GM19328 (cell line): ENCODE measurements around the gene CXCR5.
A peak's percentile ranks its signal among the peaks of the same experiment; 100 is the strongest.
"Not testable (repeated sequence)": the region's sequence is repeated elsewhere in the genome, so short reads cannot be mapped to it uniquely, and the experiment has no call there.

ENCODE experiments used
- ATAC-seq: cut with Tn5 transposase; IDR thresholded peaks from one replicate; pipeline ENCODE4 v1.9.1; 2021; ENCODE audit warnings: mild to moderate bottlenecking, moderate library complexity; ENCODE audit not compliant: unreplicated experiment

The CXCR5 gene, protein sequence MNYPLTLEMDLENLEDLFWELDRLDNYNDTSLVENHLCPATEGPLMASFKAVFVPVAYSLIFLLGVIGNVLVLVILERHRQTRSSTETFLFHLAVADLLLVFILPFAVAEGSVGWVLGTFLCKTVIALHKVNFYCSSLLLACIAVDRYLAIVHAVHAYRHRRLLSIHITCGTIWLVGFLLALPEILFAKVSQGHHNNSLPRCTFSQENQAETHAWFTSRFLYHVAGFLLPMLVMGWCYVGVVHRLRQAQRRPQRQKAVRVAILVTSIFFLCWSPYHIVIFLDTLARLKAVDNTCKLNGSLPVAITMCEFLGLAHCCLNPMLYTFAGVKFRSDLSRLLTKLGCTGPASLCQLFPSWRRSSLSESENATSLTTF

DNA sequence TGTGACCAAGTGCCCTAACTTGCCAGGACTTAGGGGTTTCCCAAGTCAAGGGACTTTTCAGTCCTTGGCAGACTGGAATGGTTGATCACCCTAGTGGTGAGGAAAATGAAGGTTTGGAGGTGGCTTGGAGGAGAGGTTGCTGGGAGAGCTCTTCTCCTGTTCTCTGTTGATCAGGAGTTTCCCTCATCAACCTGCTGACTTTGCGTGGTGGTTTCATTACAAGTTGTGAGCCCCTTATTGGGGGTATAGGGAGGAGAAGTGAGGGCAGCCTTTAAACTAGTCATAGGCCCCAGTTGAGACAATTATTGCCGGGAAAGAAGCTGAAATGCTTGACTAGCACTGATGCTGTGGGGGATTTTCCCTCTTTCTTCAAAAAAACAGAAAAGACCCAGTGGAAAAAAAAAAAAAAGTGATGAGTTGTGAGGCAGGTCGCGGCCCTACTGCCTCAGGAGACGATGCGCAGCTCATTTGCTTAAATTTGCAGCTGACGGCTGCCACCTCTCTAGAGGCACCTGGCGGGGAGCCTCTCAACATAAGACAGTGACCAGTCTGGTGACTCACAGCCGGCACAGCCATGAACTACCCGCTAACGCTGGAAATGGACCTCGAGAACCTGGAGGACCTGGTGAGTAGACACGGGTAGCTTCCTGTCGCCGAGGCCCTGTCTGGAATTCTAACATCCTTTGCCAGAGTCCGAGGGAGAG is at the start of gene CXCR5:
Gene CXCR5 (plus strand): TSS at position 525 of the 704 bp plus-strand sequence. CDS start 50 bp downstream, at position 575.
- ATAC-seq = no peak

DNA sequence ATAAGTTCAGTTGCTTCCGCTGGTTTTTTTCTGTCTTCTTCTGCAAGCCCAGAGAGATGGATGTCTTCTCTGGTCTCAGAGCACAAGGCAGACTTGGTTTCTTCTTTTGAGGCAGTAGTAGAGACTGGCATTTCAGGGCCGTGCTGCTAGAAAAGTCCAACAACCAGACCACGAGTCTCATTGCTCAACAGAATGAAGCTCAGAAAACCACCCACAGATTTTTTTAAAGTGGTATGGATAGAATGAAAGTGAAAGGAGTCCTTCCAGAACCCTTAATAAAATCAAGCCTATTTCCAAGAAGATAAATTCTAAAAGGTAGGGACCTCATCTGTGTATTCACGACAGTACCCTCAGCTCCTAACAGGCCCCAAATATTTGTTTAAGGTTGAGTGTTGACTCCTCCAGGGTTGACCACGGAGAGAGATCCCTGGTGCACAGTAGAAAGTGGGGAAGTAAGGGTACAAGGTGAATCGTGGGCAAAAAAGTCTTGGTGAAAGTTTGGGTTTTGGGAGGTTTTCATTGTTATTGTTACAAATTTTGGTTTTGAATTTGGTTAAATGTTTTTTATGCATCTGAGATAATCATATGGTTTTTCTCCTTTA is 49.2 kb upstream of the CXCR5 start:
- no peak for ATAC-seq

DNA sequence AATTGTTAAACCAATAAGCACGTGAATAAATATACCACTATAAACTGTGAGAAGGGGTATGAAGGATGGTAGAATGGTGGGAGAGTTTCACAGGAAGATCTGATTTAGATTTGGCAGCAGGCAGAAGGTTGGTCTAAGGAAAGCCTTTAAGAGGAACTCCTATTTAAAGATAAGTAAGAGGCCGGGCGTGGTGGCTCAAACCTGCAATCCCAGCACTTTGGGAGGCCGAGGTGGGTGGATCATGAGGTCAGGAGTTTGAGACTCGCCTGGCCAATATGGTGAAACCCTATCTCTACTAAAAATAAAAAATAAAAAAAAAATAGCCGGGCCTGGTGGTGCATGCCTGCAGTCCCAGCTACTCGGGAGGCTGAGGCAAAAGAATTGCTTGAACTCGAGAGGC is 45.8 kb upstream of the CXCR5 start:
- no peak for ATAC-seq

DNA sequence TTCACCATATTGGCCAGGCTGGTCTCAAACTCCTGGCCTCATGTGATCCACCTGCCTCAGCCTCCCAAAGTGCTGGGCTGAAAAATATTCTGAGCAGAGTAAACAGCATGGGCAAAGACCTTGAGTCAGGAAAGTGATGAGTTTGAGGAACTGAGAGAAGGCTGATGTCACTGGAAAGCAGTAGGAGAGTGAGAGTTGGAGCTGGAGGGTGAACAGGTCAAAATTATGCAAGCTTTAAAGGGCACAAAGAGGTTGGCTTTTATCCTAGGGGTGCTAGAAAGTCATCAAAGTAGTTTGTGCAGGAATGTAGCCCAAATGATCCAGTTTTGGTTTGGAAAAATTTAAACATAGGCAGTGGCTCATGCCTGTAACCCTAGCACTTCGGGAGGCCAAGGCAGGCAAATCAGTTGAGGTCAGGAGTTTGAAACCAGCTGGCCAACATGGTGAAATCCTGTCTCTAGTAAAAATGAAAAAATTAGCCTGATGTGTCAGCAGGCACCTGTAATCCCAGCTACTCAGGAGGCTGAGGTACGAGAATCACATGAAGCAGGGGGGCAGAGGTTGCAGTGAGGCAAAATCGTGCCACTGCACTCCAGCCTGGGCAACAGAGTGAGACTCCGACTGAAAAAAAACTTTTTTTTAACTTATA is 44.7 kb upstream of the CXCR5 start:
- peak; percentile 63 for ATAC-seq

DNA sequence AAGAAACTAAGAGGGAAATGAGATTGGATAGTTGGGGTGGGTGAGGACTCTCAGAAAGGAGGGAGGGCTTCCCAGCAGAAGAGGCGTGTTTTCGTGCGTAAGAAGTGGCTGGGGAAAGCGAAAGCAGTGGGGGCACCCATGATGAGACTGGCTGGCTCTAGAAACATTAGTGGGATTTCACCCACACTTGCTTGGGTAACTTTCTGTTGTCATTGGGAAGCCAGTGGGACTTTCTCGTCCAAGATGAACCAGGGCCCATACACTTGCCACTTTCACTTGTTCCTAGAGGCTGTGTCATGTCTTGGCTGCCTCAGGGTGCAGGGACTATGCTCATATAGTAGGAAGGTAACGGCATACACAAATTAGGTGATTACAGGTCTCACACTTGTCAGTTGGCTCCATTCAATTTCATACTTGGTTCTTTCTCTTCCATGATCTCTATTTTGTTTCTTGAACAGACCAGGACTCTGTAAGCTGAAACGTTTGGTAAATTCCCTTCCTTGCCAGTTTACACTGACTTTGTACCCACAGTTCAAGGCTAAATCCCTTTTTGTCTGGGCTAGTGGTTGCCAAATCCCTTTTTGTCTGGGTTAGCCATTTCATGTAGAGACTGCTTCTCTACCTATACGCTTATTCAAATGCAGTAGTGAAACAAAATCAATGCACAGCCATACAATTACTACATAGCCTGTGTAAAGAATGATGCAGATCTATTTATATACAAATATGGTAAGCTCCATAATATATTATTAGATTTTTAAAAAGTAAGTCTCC is 42.0 kb upstream of the CXCR5 start:
- no peak for ATAC-seq

DNA sequence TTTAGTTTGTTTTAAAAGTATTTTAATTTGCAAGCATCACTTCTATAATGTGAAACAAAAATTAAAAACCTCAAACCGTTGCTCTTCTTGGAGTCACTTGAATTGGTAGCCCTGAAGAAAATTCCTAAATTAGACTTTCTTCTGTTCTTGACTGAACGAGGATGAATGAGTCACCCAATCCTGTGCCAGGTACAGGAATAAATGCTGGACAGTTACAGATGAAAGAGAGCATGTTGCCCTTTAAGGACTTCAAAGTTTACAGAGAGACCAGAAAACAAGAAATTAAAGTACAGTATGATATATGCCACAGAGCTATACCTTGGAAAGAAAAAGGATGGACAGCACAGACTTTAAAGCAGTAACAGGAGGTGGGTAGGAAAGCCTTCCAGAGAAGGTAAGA is 41.3 kb upstream of the CXCR5 start:
- no peak for ATAC-seq

DNA sequence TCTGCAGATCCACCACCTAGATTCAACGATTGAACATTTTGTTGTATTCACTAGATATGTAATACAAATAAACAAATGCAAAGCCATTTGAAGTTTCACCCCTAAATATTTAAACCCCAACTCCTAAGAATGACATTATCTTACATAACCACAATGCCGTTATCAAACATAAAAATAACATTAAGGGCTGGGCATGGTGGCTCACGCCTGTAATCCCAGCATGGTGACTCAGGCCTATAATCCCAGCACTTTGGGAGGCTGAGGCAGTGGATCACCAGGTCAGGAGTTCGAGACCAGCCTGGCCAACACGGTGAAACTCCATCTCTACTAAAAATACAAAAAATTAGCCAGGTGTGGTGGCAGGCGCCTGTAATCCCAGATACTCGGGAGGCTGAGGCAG is 40.8 kb upstream of the CXCR5 start:
- ATAC-seq = not testable (repeated sequence)

DNA sequence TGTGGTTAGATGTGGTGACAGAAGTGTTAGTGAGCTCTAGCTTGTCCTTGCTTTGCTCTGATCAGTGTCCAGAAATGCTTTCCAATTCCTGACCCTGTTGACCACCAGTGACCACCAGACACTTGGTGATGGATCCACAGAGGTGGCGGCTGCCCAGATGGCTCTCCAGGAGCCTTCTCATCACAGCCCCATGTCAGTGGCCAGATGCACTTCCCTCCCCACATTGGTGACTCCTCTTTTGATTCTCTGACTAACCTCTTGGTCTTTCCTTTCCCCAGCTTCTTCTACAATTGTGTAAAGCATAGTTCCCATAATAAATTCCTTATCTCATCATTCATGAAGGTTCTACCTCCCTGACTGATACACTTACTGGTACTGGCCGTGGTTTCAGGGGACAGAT is 40.1 kb upstream of the CXCR5 start:
- no peak for ATAC-seq

DNA sequence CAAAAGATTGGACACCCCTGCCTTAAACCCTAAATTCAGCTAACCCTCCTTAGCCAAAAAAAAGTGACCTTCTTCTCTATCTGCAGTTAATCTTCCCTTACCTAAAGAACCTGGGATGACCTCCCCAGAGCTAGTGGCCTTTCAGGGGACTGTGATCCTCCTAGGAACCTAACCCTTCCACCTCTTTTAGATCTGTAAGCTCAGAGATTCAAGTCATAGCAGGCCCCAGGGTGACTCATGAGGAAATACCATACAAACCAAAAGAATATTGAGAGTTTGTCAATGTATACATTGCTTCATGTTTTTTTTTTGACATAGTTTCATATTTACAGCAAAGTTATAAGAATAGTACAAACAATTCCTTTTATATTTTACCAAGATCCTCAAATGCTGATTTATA is 38.3 kb upstream of the CXCR5 start:
- ATAC-seq = no peak

DNA sequence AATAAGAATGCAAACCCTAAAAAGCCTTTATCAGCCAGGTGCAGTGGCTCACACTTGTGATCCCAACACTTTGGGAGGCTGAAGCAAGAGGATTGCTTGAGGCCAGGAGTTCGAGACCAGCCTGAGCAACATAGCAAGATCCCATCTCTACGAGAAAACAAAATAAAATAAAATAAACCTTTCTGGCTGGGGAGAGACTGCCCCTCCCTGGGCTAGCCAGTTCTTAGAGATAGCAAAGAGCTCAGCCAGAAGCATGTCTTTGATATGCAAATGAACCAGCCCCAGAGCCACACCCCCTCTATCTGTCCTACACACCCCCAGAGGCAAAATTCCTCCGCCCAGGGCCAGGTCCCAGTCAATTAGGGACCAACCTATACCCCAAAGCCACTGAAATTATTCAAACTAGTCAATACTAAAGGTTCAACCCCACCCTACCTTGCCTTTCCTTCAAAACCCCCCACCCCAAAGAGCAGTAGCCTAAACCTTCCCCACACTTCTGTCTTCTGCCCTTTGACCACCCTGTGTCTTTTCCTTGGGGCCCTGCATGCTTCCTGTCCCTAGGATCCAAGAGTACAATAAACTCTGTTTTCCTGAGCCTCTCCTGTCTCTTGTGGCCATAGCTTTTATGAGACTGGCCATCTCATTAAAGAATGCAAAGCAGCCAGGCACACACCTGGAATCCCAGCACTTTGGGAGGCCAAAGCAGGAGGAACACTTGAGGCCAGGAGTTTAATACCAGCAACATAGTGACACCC is 37.3 kb upstream of the CXCR5 start:
- no peak for ATAC-seq

DNA sequence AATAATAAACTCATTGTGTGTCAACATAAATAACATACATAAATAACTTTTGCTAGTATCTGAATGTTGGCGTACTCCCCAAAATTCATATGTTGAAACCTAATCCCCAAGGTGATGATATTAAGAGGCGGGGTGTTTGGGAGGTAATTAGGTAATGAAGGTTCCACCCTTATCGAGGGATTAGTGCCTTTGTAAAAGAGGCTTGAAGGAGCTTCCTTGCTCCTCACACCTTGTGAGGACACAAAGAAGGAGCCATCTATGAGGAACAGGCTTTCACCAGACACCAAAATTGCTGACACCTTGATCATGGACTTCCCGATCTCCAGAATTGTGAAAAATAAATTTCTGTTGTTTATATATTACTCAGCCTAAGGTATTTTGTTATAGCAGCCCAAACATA is 33.9 kb upstream of the CXCR5 start:
- ATAC-seq = no peak

DNA sequence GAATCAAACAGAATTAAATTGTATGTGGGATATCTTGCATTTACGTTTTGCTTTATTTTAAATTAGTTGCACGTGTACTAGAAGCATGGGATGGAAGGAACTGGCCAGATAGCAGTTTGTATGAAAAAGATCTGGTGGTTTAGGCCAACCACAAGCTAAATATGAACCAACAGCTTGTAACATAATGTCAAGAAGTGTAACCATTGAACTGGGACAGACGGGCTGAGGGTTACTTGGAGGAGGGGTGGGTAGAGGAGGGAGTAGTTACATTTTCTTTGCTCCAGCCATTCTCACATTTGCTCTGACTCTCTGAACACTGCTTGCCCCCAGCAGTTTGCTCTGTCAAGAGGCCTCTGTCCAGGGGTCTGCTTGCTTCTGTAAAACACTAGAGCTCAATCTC is 31.7 kb upstream of the CXCR5 start:
- no peak for ATAC-seq

DNA sequence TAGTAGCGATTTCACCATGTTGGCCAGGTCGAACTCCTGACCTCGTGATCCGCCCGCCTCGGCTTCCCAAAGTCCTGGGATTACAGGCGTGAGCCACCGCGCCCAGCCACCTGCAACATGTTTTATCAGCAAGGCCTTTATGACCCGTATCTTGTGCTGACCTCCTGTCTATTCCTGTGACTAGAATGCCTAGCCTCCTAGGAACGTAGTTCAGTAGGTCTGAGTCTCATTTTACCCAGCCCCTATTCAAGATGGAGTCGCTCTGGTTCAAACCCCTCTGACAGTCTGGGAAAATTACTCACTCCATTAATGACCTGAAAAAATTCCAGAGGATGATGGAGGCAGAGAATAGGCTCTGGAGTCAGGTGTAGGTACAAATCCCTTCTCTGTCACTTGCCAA is 30.0 kb upstream of the CXCR5 start:
- no peak for ATAC-seq

DNA sequence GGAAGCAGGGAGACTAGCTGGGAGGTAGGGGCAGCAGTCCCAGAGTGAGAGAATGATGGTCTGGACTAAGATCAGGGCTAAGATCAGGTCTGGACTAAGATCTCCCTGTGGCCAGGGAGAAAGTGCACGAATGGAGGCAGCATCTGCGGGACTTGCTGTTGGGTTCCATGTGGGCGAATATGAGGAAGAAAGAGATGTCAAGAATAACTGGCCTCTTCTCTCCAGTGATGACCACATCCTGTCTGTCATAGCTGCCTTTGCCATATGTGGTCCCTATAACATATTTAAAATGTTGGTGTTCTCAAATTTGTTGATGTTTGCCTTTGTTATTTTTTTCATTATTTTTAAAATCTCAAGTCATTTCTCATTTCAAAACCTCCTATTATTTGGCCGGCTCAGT is 27.4 kb upstream of the CXCR5 start:
- ATAC-seq = no peak

DNA sequence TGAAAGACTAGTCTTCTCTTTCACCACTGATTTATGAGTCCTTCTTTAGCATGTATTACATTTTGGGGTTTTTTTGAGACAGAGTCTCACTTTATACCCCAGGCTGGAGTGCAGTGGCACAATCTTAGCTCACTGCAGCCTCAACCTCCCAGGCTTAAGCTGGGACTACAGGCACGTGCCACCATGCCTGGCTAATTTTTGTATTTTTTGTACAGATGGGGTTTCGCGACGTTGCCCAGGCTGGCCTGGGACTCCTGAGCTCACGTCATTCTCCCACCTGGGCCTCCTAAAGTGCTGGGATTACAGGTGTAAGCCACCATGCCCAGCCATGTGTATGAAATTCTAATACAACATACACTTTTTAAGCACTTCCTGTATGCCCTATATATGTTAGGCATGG is 26.3 kb upstream of the CXCR5 start:
- ATAC-seq = no peak

DNA sequence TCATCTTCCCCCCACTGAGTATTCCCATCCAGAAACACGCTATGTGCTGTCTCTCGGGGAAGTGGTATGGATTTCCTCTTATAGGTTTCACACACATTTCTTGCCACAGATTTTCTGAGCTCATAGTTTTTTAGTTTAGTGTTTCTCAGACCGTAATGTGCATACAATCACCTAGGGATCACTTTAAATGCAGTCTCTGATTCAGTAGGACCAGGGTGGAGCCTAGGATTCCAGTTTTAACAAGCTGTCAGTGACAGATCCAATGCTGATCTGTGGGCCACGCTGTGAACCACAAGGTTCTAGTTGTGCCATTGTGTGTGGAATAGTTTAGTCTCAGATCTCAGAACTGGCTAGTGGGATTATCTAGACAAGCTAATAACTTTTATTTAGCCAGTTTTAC is 23.7 kb upstream of the CXCR5 start:
- no peak for ATAC-seq

DNA sequence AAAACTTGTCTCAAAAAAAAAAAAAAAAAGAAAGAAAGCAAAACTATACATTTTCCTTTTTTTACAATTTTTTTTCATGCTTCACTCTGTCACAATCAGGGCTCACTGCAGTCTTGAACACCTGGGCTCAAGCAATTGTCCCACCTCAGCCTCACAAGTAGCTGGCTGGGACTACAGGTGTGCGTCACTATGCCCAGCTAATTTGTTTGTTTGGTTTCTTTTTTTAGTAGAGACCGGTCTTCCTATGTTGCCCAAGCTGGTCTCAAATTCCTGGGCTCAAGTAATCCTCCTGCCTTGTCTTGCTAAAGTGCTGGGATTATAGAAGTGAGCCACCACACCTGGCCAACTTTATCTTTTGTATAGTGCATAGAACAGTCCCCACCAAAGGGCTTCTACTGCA is 15.0 kb upstream of the CXCR5 start:
- ATAC-seq = no peak

DNA sequence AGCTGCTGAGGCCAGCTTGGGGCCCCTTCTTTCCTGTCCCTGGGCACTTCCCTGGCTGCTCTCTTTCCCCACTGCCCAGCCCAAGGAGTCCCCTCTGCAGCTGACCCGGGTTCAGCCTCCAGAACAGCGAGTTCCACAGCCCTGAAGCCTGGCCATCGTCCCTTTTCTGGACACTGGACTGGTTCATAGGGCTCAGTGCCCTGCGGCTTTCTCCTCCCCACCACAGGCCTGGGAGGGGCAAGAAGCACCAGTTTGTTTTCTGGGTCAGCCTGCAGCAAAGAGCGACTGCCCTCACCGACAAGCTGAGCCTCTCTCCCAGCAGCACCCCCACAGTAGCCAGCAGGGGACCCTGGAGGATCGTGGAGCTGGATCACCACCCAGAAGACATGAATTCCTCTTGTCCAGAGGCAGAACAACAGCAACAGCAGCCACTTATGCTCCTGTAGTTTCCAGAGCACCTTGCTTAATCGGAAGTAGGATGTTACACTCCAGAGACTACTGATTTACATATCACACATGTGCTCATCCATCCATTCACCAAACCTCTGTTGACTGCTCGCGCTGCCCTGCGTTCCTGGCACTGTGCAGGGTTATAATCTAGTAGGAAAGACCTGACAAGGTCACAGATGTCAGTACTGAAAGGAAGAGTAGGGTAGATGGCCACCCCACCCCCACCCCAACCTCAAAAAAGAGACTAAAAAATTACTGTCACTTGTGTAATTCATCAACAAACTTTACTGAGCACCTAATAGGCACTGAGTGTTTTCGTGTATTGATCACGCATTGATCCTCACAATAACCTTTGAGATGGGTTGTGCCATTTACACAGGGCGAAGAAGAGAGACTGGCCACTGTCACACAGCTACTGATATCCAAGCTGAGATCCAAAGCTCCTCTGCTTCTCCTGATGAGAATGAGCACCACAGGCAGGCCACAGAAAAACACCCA is 13.0 kb upstream of the CXCR5 start:
- ATAC-seq = no peak

DNA sequence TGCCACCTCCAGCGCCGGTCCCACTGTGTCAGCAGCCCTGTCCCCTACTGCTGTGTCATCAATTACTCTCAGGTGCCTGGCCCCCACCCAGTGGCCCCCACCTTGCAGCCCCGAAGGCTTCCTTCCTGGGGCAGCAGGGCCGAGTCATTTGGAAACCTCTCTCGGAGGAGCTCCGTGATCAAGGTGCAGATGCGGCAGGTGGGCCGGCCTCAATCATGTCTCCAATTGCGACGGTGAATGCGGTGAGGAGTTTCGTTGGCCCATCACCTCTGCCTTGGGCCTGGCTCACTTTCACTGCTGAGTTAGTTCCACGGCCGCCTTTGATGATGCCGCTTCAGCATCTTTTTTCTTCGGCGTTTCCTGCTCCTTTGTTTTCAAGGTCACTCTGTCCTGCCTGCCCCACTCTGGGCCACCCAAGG is 11.3 kb upstream of the CXCR5 start:
- ATAC-seq = no peak
